SU-DHL-6 (cell line): ENCODE results near the gene ECHDC1.

Experiments
- H2AFZ ChIP-seq: fragments of 200-600 bp; sonication (generic); 2 replicates; pipeline ENCODE4 v1.6.1; 2014; ENCODE audit warnings: low read depth, mild to moderate bottlenecking, moderate library complexity, mixed read lengths, antibody characterized with exemption, low read length; ENCODE audit not compliant: severe bottlenecking
- H3F3A ChIP-seq: fragments of 200-600 bp; shearing (Covaris generic); 2 replicates; pipeline ENCODE4 v1.6.0; 2016; ENCODE audit warnings: antibody characterized with exemption, mild to moderate bottlenecking; ENCODE audit not compliant: insufficient read depth
- H3K27ac ChIP-seq: fragments of 200-600 bp; sonication (generic); 2 replicates; pipeline ENCODE4 v1.5.1; 2016; ENCODE audit warnings: low read depth, mild to moderate bottlenecking, low read length, moderate library complexity, mixed read lengths
- H3K27me3 ChIP-seq: fragments of 200-600 bp; sonication (generic), shearing (Covaris generic); 2 replicates; pipeline ENCODE4 v1.6.0; 2014; ENCODE audit warnings: mild to moderate bottlenecking, low read length
- H3K36me3 ChIP-seq: fragments of 200-600 bp; sonication (generic); 2 replicates; pipeline ENCODE4 v1.6.1; 2014; ENCODE audit warnings: mild to moderate bottlenecking, low read length, mixed read lengths
- H3K4me2 ChIP-seq: fragments of 300-600, 200-600 bp; shearing (Covaris generic), sonication (generic); 2 replicates; pipeline ENCODE4 v1.6.0; 2014; ENCODE audit warnings: low read length, low read depth, mild to moderate bottlenecking; ENCODE audit not compliant: poor library complexity, severe bottlenecking
- H3K4me3 ChIP-seq: fragments of 200-600 bp; sonication (generic); 2 replicates; pipeline ENCODE4 v1.5.1; 2014; ENCODE audit warnings: antibody characterized with exemption, low read length, mild to moderate bottlenecking, mixed read lengths; ENCODE audit not compliant: insufficient read depth, poor library complexity, severe bottlenecking
- H3K79me2 ChIP-seq: fragments of 200-600 bp; sonication (generic); 2 replicates; pipeline ENCODE4 v1.6.1; 2014; ENCODE audit warnings: mild to moderate bottlenecking, low read length, moderate library complexity; ENCODE audit not compliant: insufficient read depth
- H3K9ac ChIP-seq: fragments of 200-600 bp; sonication (generic); 2 replicates; pipeline ENCODE4 v1.7.0; 2014; ENCODE audit warnings: mild to moderate bottlenecking, low read length
- H3K9me2 ChIP-seq: fragments of 200-600 bp; sonication (generic); replicated peaks from 2 replicates; pipeline ENCODE4 v1.6.1; 2014; ENCODE audit warnings: low read length; ENCODE audit not compliant: insufficient read depth
- H3K9me3 ChIP-seq: fragments of 200-600 bp; sonication (generic); 2 replicates; pipeline ENCODE4 v1.6.1; 2014; ENCODE audit warnings: low read length, mixed read lengths; ENCODE audit not compliant: insufficient read depth
- H4K20me1 ChIP-seq: fragments of 200-600 bp; sonication (generic); 2 replicates; pipeline ENCODE4 v1.6.1; 2014; ENCODE audit warnings: low read depth, mild to moderate bottlenecking, antibody characterized with exemption, low read length, moderate library complexity, mixed read lengths
- CTCF ChIP-seq: fragments of 200-600 bp; sonication (generic); IDR thresholded peaks from one replicate; pipeline ENCODE4 v1.5.1; 2017; ENCODE audit warnings: antibody characterized with exemption, mild to moderate bottlenecking, low read length, moderate library complexity; ENCODE audit not compliant: insufficient read depth, poor library complexity, severe bottlenecking
- EZH2phosphoT487 ChIP-seq: fragments of 200-600 bp; sonication (generic), shearing (Covaris generic); conservative IDR thresholded peaks from 2 replicates; pipeline ENCODE4 v1.6.1; 2018; ENCODE audit warnings: mild to moderate bottlenecking, antibody characterized with exemption, low read length, moderate library complexity, mixed read lengths

Gene ECHDC1

GRCh38 chr6:127297502-127298070, 45.8 kb downstream of the ECHDC1 start:
- no peak overlapping the region for H3K27ac ChIP-seq
- H3F3A ChIP-seq = no peaks in the 10 kb centered on the region
- no peaks in the 10 kb centered on the region for H3K9me2 ChIP-seq
- no peaks in the 10 kb centered on the region for H3K9me3 ChIP-seq
- H3K36me3 ChIP-seq = peaks cover 12% of the 10 kb centered on the region; the same call in 1 of the 2 replicates
- TF ChIP-seq CTCF = no peak
- TF ChIP-seq EZH2phosphoT487 = no peak
- H3K4me3 ChIP-seq = no peak overlapping the region
- H3K9ac ChIP-seq = no peak overlapping the region
- H3K27me3 ChIP-seq = no peaks in the 10 kb centered on the region
- H3K4me2 ChIP-seq = no peak overlapping the region
- H4K20me1 ChIP-seq = no peaks in the 10 kb centered on the region
- H2AFZ ChIP-seq = no peak overlapping the region
- peaks cover 11% of the 10 kb centered on the region; the same call in 1 of the 2 replicates for H3K79me2 ChIP-seq

- Histone ChIP-seq H3K4me2 (no peak overlapping the region), H3K36me3 (peaks cover 25% of the 10 kb centered on the region; the same call in 1 of the 2 replicates), H3K79me2 (peaks cover 5% of the 10 kb centered on the region; the same call in 1 of the 2 replicates), H2AFZ (no peak overlapping the region), H3K4me3 (no peak overlapping the region), H4K20me1 (no peaks in the 10 kb centered on the region), H3K9me3 (no peaks in the 10 kb centered on the region), H3K9ac (no peak overlapping the region), H3K9me2 (no peaks in the 10 kb centered on the region), H3K27me3 (no peaks in the 10 kb centered on the region), H3F3A (no peaks in the 10 kb centered on the region; the same call in 1 of the 2 replicates), H3K27ac (no peak overlapping the region)
- TF ChIP-seq EZH2phosphoT487 = no peak
- TF ChIP-seq CTCF = no peak
Observed at GRCh38 chr6:127291495-127291894, 51.9 kb downstream of the ECHDC1 start.

GRCh38 chr6:127290391-127291265, 52.8 kb downstream of the ECHDC1 start:
- Histone ChIP-seq H3K27ac (no peak overlapping the region), H3K9ac (no peak overlapping the region), H3K79me2 (peaks cover 5% of the 10 kb centered on the region; the same call in 1 of the 2 replicates), H3K4me2 (no peak overlapping the region), H2AFZ (no peak overlapping the region), H3K9me3 (no peaks in the 10 kb centered on the region), H3F3A (no peaks in the 10 kb centered on the region; the same call in 1 of the 2 replicates), H3K4me3 (no peak overlapping the region), H4K20me1 (no peaks in the 10 kb centered on the region), H3K9me2 (no peaks in the 10 kb centered on the region), H3K36me3 (peaks cover 23% of the 10 kb centered on the region; the same call in 1 of the 2 replicates), H3K27me3 (no peaks in the 10 kb centered on the region)
- TF ChIP-seq EZH2phosphoT487 (no peak), CTCF (no peak)
